ENCODE data around the gene CREG2.
A peak's percentile ranks its signal among the peaks of the same experiment; 100 is the strongest.

Gene CREG2

GRCh38 chr2:101410114-101410513 lies 22.8 kb upstream of the CREG2 start:
- 89% methylated on average over 5 of the region's 5 CpGs for WGBS
- H2AFZ ChIP-seq (ENCODE audit: low read depth, low read length), result no peak overlapping the region

GRCh38 chr2:101409699-101410098 lies 22.4 kb upstream of the CREG2 start:
- 82% methylated on average over 5 of the region's 5 CpGs for WGBS
- Histone ChIP-seq H3K9me3 (ENCODE audit: control insufficient read depth, low read length) (no peaks in the 10 kb centered on the region), H3K14ac (ENCODE audit: low read length in 2 of 2) (no peak overlapping the region), H4K91ac (ENCODE audit: low read length) (no peak overlapping the region), H3K79me1 (replicated peaks; ENCODE audit: low read length, poor library complexity, severe bottlenecking) (no peaks in the 10 kb centered on the region), H2BK120ac (ENCODE audit: low read depth, low read length) (no peak overlapping the region), H3K27ac (ENCODE audit: low read length, poor library complexity, severe bottlenecking) (no peak overlapping the region), H4K8ac (ENCODE audit: low read length) (no peak overlapping the region), H3K18ac (ENCODE audit: low read depth in 1 of 2, low read length in 2 of 2) (no peak overlapping the region), H3K36me3 (ENCODE audit: control insufficient read depth in 1 of 2, insufficient read depth in 2 of 2, low read depth in 1 of 2, low read length in 2 of 2) (peaks cover 0 to 78% of the 10 kb centered on the region in 2 experiments), H3K23ac (ENCODE audit: low read length in 2 of 2) (no peak overlapping the region), H2BK5ac (ENCODE audit: low read depth, low read length, poor library complexity, severe bottlenecking) (no peak overlapping the region), H3K4me1 (ENCODE audit: control insufficient read depth, insufficient read depth, low read depth, low read length) (peaks cover 2% of the 10 kb centered on the region), H2BK15ac (ENCODE audit: low read depth, poor library complexity, severe bottlenecking) (no peak overlapping the region), H3K4me2 (ENCODE audit: low read length, poor library complexity, severe bottlenecking) (no peak overlapping the region), H2BK12ac (ENCODE audit: low read length in 2 of 2) (no peak overlapping the region), H3K27me3 (ENCODE audit: control insufficient read depth in 1 of 2, insufficient read depth in 1 of 2, low read length in 2 of 2) (peaks cover 0 to 33% of the 10 kb centered on the region in 2 experiments), H3K9ac (ENCODE audit: low read length) (no peak overlapping the region), H2AK5ac (ENCODE audit: low read length, severe bottlenecking) (no peak overlapping the region), H3K4me3 (ENCODE audit: insufficient read depth in 1 of 2, low read depth in 1 of 2, low read length in 2 of 2) (no peak overlapping the region), H3K4ac (ENCODE audit: low read depth in 1 of 2, low read length in 2 of 2) (no peak overlapping the region), H2AFZ (ENCODE audit: low read depth, low read length) (no peak overlapping the region)
- no peak for DNase-seq

More at GRCh38 chr2:101410114-101410513, 22.8 kb upstream of the CREG2 start:
- H3K27ac ChIP-seq (ENCODE audit: low read length, poor library complexity, severe bottlenecking), result no peak overlapping the region
- H3K4me2 ChIP-seq (ENCODE audit: low read length, poor library complexity, severe bottlenecking), result no peak overlapping the region
- peak overlapping the region in 1 of 2 experiments; percentile 4 for H3K18ac ChIP-seq (ENCODE audit: low read depth in 1 of 2, low read length in 2 of 2)
- peak overlapping the region in 1 of 2 experiments; percentile 94 for H3K14ac ChIP-seq (ENCODE audit: low read length in 2 of 2)
- H3K36me3 ChIP-seq (ENCODE audit: control insufficient read depth in 1 of 2, insufficient read depth in 2 of 2, low read depth in 1 of 2, low read length in 2 of 2), result peaks cover 0 to 78% of the 10 kb centered on the region in 2 experiments
- no peak overlapping the region for H3K23ac ChIP-seq (ENCODE audit: low read length in 2 of 2)
- no peak for DNase-seq
- peaks cover 0 to 30% of the 10 kb centered on the region in 2 experiments for H3K27me3 ChIP-seq (ENCODE audit: control insufficient read depth in 1 of 2, insufficient read depth in 1 of 2, low read length in 2 of 2)
- no peak overlapping the region for H2BK15ac ChIP-seq (ENCODE audit: low read depth, poor library complexity, severe bottlenecking)
- H2BK12ac ChIP-seq (ENCODE audit: low read length in 2 of 2), result no peak overlapping the region
- no peaks in the 10 kb centered on the region for H3K9me3 ChIP-seq (ENCODE audit: control insufficient read depth, low read length)
- peaks cover 2% of the 10 kb centered on the region for H3K4me1 ChIP-seq (ENCODE audit: control insufficient read depth, insufficient read depth, low read depth, low read length)
- H3K4ac ChIP-seq (ENCODE audit: low read depth in 1 of 2, low read length in 2 of 2), result no peak overlapping the region
- no peak overlapping the region for H4K8ac ChIP-seq (ENCODE audit: low read length)
- no peak overlapping the region for H2AK5ac ChIP-seq (ENCODE audit: low read length, severe bottlenecking)
- H3K9ac ChIP-seq (ENCODE audit: low read length), result no peak overlapping the region
- H4K91ac ChIP-seq (ENCODE audit: low read length), result no peak overlapping the region
- H2BK5ac ChIP-seq (ENCODE audit: low read depth, low read length, poor library complexity, severe bottlenecking), result no peak overlapping the region
- no peak overlapping the region for H2BK120ac ChIP-seq (ENCODE audit: low read depth, low read length)
- H3K4me3 ChIP-seq (ENCODE audit: insufficient read depth in 1 of 2, low read depth in 1 of 2, low read length in 2 of 2), result no peak overlapping the region
- H3K79me1 ChIP-seq (replicated peaks; ENCODE audit: low read length, poor library complexity, severe bottlenecking), result no peaks in the 10 kb centered on the region

- no peak overlapping the region for H3K14ac ChIP-seq (ENCODE audit: low read length in 2 of 2)
- H3K36me3 ChIP-seq (ENCODE audit: control insufficient read depth in 1 of 2, insufficient read depth in 2 of 2, low read depth in 1 of 2, low read length in 2 of 2), result peaks cover 0 to 81% of the 10 kb centered on the region in 2 experiments
- WGBS, result 86% methylated on average over 6 of the region's 6 CpGs
- no peak overlapping the region for H2BK15ac ChIP-seq (ENCODE audit: low read depth, poor library complexity, severe bottlenecking)
- no peak overlapping the region for H3K4me2 ChIP-seq (ENCODE audit: low read length, poor library complexity, severe bottlenecking)
- H3K27ac ChIP-seq (ENCODE audit: low read length, poor library complexity, severe bottlenecking), result no peak overlapping the region
- H3K4me3 ChIP-seq (ENCODE audit: insufficient read depth in 1 of 2, low read depth in 1 of 2, low read length in 2 of 2), result no peak overlapping the region
- no peak overlapping the region for H4K91ac ChIP-seq (ENCODE audit: low read length)
- no peak overlapping the region for H3K4ac ChIP-seq (ENCODE audit: low read depth in 1 of 2, low read length in 2 of 2)
- H3K23ac ChIP-seq (ENCODE audit: low read length in 2 of 2), result no peak overlapping the region
- no peak overlapping the region for H2AK5ac ChIP-seq (ENCODE audit: low read length, severe bottlenecking)
- no peaks in the 10 kb centered on the region for H3K9me3 ChIP-seq (ENCODE audit: control insufficient read depth, low read length)
- H2BK120ac ChIP-seq (ENCODE audit: low read depth, low read length), result no peak overlapping the region
- H3K4me1 ChIP-seq (ENCODE audit: control insufficient read depth, insufficient read depth, low read depth, low read length), result peaks cover 2% of the 10 kb centered on the region
- no peak overlapping the region for H2BK12ac ChIP-seq (ENCODE audit: low read length in 2 of 2)
- no peak overlapping the region for H4K8ac ChIP-seq (ENCODE audit: low read length)
- H2AFZ ChIP-seq (ENCODE audit: low read depth, low read length), result no peak overlapping the region
- no peak overlapping the region for H3K18ac ChIP-seq (ENCODE audit: low read depth in 1 of 2, low read length in 2 of 2)
- no peak for DNase-seq
- no peak overlapping the region for H2BK5ac ChIP-seq (ENCODE audit: low read depth, low read length, poor library complexity, severe bottlenecking)
- no peak overlapping the region for H3K9ac ChIP-seq (ENCODE audit: low read length)
- peaks cover 0 to 35% of the 10 kb centered on the region in 2 experiments for H3K27me3 ChIP-seq (ENCODE audit: control insufficient read depth in 1 of 2, insufficient read depth in 1 of 2, low read length in 2 of 2)
- no peaks in the 10 kb centered on the region for H3K79me1 ChIP-seq (replicated peaks; ENCODE audit: low read length, poor library complexity, severe bottlenecking)
Measured at GRCh38 chr2:101408925-101409324, 21.6 kb upstream of the CREG2 start.

- Histone ChIP-seq H3K27ac (ENCODE audit: low read length, poor library complexity, severe bottlenecking) (no peak overlapping the region), H2AK5ac (ENCODE audit: low read length, severe bottlenecking) (no peak overlapping the region), H2BK15ac (ENCODE audit: low read depth, poor library complexity, severe bottlenecking) (no peak overlapping the region), H2BK12ac (ENCODE audit: low read length in 2 of 2) (no peak overlapping the region), H3K36me3 (ENCODE audit: control insufficient read depth in 1 of 2, insufficient read depth in 2 of 2, low read depth in 1 of 2, low read length in 2 of 2) (peaks cover 0 to 81% of the 10 kb centered on the region in 2 experiments), H2BK120ac (ENCODE audit: low read depth, low read length) (no peak overlapping the region), H3K27me3 (ENCODE audit: control insufficient read depth in 1 of 2, insufficient read depth in 1 of 2, low read length in 2 of 2) (peaks cover 0 to 21% of the 10 kb centered on the region in 2 experiments), H3K9me3 (ENCODE audit: control insufficient read depth, low read length) (no peaks in the 10 kb centered on the region), H2BK5ac (ENCODE audit: low read depth, low read length, poor library complexity, severe bottlenecking) (no peak overlapping the region), H4K8ac (ENCODE audit: low read length) (no peak overlapping the region), H3K4me1 (ENCODE audit: control insufficient read depth, insufficient read depth, low read depth, low read length) (peaks cover 7% of the 10 kb centered on the region), H3K9ac (ENCODE audit: low read length) (no peak overlapping the region), H3K79me1 (replicated peaks; ENCODE audit: low read length, poor library complexity, severe bottlenecking) (no peaks in the 10 kb centered on the region), H3K4me3 (ENCODE audit: insufficient read depth in 1 of 2, low read depth in 1 of 2, low read length in 2 of 2) (no peak overlapping the region), H3K23ac (ENCODE audit: low read length in 2 of 2) (no peak overlapping the region), H3K18ac (ENCODE audit: low read depth in 1 of 2, low read length in 2 of 2) (no peak overlapping the region), H2AFZ (ENCODE audit: low read depth, low read length) (no peak overlapping the region), H4K91ac (ENCODE audit: low read length) (no peak overlapping the region), H3K14ac (ENCODE audit: low read length in 2 of 2) (no peak overlapping the region), H3K4ac (ENCODE audit: low read depth in 1 of 2, low read length in 2 of 2) (no peak overlapping the region), H3K4me2 (ENCODE audit: low read length, poor library complexity, severe bottlenecking) (no peak overlapping the region)
- WGBS, result 95% methylated on average over 1 of the region's 7 CpGs
- DNase-seq, result no peak
Measured at GRCh38 chr2:101405351-101405899, 18.1 kb upstream of the CREG2 start.
